GM10847 (cell line): Measurements from ENCODE around the gene FOXP1.

Source experiments
- POLR2A ChIP-seq: IDR thresholded peaks from 2 replicates; pipeline ENCODE4 v1.6.1; 2011; ENCODE audit not compliant: insufficient read length; ENCODE audit errors: extremely low read depth

FOXP1 gene

GRCh38 chr3:71207632-71208031, 375.9 kb downstream of the FOXP1 start:
- no peak for TF ChIP-seq POLR2A

GRCh38 chr3:71206305-71207165, 377.0 kb downstream of the FOXP1 start:
- no peak for TF ChIP-seq POLR2A

GRCh38 chr3:71203727-71204488, 379.6 kb downstream of the FOXP1 start:
- TF ChIP-seq POLR2A = no peak

- TF ChIP-seq POLR2A = no peak
These were observed 380.5 kb downstream of the FOXP1 start for GRCh38 chr3:71202848-71203533.

GRCh38 chr3:71201939-71202338, 381.6 kb downstream of the FOXP1 start:
- no peak for TF ChIP-seq POLR2A

GRCh38 chr3:71197841-71198565, 385.5 kb downstream of the FOXP1 start:
- no peak for TF ChIP-seq POLR2A

GRCh38 chr3:71195492-71195891, 388.0 kb downstream of the FOXP1 start:
- TF ChIP-seq POLR2A = no peak

GRCh38 chr3:71194785-71195184, 388.7 kb downstream of the FOXP1 start:
- no peak for TF ChIP-seq POLR2A

GRCh38 chr3:71191031-71191482, 392.5 kb downstream of the FOXP1 start:
- TF ChIP-seq POLR2A = no peak

GRCh38 chr3:71189480-71189879, 394.0 kb downstream of the FOXP1 start:
- TF ChIP-seq POLR2A = no peak

GRCh38 chr3:71187715-71188114, 395.8 kb downstream of the FOXP1 start:
- TF ChIP-seq POLR2A = no peak

GRCh38 chr3:71186801-71187200, 396.7 kb downstream of the FOXP1 start:
- TF ChIP-seq POLR2A = no peak

- TF ChIP-seq POLR2A = no peak
These were observed 397.6 kb downstream of the FOXP1 start for GRCh38 chr3:71185733-71186455.

- TF ChIP-seq POLR2A = no peak
These were observed 399.3 kb downstream of the FOXP1 start for GRCh38 chr3:71184252-71184651.
